Stimulated activated CD4-positive, alpha-beta T cell treated with anti-CD3 and anti-CD28 coated beads, Interleukin-4, amount 100 ng/mL, for 24 hours (primary cell): ENCODE data around the gene PRM1.
"Not testable (repeated sequence)": the region's sequence is repeated elsewhere in the genome, so short reads cannot be mapped to it uniquely, and the experiment has no call there.

Experiments used
- DNase-seq: peaks from one replicate; pipeline ENCODE4 v3.0.0-alpha.2; 2020

PRM1 gene

DNA sequence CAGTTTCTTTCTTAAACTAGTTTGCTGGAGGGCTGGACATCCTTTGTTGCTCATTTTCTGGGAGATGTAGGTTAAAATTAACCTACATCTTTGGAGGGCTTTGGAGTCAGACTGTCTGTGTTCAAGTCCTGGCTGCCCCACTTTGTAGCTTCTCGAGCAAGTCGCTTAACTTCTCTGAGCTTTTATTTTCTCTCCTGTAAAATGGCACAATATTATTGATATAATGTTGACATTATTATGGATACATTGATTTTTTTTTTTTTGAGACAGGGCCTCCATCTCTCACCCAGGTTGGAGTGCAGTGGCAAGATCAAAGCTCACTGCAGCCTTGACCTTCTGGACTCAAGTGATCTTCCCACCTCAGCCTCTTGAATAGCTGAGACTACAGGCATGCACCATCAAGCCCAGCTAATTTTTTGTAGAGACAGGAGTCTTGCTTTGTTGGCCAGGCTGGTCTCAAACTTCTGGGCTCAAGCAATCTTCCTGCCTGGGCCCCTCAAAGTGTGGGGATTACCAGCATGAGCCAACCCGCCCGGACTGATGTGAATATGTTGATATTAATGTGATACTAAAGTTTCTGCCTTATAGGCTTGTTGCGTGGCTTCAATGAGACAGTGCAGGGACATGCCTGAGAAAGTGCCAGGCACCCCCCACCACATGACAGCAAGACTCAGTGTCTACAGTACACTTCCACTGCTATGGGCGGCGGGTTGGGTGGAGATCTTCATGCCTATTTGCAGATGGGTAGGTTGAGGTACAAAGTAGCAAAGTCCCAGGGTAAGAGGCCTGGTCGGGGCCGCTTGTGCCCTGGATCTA, 32.6 kb upstream of the PRM1 start:
- DNase-seq = no peak

DNA sequence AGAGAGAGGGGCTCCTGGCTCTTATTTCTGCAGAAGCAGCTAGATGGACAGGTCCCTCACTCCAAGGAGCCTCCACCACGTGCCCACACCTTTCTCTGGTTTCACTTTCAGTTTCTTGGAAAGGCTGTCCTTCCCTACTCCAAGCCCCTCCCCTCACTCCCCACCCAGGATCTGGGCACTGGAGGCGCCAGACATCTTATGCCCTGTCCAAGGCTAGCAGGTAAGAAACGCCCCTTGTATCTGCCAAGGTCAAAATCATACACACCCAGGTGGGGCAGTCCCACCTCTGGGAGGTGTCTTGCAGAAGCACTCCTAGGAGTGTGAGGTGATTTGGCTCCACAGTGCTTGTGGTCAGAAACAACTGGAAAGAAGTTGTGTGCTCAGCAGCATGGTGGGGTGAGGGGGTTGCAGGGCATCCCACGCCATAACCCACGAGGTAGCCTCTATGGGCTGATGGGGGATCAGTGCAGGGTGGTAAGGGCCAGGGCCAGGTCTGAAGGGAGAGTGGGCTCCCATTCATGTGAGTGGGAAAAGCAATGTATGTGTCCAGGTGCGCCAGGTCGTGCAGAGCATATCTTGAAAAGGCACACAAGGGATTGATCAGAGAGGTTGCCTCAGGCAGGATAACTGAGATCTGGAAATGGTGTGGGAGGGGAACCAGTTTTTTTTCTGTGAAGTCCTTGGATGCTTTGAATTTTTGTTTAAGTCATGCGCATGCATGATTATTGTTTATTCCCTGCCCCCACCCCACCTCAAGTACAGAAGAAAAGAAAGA, 31.8 kb upstream of the PRM1 start:
- peak; percentile 12 for DNase-seq

DNA sequence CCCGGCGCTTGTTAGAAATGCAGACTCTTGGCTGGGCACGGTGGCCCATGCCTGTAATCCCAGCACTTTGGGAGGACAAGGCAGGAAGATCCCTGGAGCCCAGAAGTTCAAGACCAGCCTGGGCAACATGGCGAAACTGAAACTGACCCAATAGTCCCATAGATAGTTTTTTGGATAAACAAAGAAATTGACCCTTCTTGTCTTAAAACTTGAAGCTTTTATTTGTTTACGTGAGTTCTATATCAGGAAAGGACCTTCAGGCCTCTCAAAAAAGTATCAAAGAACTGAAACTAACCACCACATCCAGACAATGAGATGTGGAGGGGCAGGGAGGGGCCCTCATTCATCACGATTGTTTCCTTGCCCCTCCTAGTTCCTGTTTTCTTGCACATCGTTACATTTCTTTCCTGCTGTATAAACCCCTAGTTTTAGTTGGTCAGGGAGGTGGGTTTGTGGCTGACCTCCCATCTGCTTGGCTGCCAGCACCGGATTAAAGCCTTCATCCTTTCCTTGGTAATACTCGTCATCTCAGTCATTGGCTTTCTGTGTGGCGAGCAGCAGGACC, 29.9 kb upstream of the PRM1 start:
- DNase-seq = no peak

DNA sequence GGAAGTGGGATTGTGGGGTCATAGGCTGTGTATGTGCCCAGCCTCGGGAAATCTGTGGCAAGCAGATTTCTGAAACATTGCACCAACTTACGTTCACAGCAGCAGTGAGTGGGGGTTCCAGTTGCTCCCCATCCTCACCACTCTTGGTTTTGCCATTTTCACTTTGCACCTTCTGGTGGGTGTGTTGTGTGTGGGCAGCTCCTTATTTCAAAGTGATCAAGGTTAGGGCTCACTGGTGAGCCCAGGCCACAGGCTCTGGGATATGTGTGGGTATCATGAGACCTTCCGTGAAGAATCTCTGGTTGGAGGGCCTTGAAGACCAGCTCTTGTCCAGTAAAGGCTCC, 29.5 kb upstream of the PRM1 start:
- no peak for DNase-seq

DNA sequence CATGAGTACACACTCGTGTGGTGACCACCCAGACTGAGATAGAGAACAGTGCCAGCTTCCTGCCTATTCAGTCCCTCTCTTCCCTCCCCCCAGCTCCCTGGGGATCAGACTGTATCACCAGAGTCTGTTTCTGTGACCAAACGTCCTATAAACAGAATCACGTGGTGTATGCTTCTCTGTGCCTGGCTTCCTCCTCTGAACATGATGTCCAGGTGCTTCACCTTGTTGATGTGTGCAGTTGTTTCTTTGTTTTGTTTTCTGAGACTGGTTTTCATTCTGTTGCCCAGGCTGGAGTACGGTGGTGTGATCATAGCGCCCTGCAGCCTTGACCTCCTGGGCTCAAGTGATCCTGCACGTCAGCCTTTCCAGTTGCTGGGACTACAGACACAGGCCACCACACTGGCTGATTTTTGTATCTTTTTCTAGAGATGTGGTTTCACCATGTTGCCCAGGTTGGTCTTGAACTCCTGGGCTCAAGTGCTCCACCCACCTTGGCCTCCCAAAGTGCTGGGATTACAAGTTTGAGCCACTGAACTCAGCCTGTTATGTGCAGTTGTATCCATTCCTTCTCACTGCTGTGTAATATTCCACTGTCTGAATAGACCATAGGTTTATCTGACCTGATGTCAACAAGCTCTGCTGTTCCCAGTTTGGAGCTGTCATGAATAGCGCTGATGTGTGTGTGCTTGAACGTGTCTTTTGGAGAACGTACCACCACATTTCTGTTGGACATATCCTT, 28.9 kb upstream of the PRM1 start:
- no peak for DNase-seq

DNA sequence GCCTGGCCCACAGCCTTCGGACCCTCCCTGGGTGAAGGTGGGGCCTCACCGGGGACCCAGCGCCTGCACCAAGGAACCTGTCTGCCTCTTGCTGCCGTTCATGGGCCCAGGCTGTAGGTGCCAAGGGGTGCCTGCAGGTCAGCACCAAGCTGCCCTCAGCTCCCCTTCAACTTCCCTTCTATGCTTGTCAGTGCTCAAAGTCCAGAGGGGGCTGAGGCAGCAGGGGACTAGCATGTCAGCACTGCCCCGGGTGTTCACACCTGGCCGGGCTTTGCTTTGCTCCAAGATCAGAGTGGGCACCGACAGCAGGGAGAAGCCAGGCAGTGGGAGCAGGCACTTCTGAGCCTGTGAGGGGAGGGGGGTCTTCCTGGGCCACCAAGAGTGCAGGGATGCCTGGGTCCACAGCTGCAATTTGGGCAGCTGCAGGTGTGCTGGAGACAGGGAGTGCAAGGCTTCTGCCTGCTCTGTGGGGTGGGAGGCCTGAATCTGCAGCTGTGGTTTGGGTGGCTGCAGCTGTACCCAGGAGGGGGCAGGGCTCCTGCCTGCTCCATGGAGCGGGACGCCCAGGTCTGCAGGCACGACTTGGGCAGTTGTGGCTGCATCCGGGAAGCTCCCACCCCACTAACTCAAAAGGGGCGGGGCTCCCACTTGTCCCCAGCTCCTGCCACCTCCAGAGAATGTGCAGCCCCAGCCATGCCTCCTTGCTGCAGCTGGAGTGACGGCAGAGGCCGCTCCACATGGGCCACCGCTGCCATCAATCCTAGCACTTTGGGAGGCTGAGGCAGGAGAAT, 27.6 kb upstream of the PRM1 start:
- DNase-seq = no peak

DNA sequence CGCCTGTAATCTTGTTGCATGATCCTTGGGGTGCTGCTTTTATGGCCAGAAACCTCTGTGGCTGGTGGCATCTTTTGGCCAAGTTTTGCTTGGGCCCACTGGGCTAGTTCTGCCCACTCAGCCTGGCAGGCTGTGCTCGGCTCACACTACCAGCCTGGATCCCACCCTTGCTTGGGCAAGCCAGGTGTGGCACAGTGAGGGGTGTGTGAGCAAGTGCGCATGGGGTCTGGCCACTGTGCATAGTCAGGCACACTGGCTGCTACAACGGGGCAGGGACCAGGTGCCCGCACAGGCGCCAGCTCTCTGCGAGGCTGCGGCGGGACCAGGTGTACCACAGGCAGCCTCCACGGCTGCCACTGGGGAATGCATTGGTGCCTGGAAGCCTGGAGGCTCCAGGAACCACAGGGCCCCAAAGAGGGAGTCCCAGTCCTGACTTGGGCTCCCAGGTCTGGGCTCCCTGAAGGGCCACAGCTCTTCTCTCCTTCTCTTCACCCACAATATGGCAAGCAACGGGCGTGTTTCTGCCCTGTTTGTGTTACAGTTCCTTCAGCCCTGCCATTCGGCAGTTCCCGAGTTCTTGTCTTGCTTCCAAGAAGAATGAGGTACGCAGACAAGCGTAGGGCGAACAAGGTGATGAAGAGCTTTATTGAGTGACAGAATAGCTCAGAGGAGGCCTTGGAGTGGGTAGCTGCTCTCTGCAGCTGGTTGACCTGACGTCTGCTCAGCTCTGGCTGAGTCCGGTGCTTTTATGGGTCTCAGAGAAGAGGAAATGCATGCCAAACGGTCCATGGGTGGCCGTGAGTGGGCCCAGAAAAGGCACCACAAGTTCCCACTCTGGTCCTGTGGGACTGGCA, 26.7 kb upstream of the PRM1 start:
- no peak for DNase-seq

DNA sequence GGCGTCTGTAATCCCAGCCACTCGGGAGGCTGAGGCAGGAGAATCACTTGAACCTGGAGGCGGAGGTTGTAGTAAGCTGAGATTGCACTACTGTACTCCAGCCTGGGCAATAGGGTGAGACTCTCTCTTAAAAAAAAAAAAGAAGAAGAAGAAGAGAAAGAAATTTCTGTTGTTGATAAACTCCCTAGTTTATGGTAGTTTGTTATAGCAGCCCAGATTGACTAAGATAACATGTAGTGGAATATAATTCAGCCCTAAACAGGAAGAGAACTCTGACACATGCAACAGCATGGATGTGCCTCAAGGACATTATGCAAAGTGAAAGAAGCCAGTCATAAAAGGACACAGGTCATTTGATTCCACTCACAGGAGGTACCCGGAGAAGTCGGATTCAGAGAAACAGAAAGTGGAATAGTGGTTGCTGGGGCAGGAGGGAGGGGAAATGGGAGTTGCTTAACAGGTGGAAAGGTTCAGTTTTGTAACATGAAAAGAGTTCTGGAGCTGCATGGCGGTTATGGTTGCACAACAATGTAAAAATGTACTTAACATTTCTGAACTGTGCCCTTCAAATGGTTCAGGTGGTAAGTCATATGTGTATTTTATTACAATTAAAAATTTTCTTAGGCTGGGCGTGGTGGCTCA, 26.0 kb upstream of the PRM1 start:
- no peak for DNase-seq

DNA sequence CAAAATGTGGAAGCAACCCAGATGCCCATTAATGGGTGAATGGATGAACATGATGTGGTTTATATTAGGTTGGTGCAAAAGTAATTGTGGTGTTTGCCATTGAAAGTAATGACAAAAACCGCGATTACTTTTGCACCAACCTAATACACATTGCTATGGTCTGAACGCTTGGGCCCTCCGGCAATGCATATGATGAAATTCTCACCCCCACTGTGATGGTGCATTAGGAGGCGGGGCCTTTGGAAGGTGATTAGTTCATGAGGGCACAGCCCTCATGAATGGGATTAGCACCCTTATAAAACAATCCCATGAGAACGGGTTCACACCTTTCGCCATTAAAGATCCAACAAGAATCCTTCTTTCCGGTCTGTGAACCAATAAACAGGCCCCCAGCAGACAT, 25.3 kb upstream of the PRM1 start:
- no peak for DNase-seq

DNA sequence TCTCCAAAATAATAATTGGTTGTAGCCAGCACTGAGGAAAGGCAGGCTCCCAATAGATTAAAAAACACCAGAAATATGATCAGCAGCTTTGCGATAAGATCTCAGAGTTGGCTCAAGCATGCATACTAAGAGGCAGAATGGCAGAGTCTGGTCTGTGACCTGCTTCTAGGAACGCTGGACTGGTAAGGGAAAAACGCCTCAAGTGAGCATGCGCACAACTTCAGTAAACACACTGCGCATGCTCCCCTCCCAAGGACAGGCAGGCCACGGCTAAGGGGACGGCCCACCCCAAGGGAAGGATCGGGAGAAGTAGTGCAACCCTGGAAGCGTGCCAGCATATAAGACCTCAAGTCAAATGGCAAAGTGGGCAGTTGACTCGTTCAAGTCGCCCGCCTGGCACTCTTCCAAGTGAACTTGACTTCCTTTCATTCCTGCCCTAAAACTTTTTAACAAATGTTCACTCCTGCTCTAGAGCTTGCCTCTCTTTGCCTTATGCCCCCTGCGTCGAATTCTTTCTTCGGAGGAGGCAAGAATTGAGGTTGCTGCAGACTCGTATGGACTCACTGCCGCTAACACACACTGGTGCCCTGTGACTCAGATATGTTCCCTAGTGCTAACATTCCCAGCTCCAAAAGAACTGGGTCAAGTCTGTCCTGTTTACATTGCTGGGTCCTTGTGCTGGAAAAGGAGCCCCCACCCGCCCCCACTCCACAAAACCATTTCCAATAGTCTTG, 22.4 kb upstream of the PRM1 start:
- no peak for DNase-seq

DNA sequence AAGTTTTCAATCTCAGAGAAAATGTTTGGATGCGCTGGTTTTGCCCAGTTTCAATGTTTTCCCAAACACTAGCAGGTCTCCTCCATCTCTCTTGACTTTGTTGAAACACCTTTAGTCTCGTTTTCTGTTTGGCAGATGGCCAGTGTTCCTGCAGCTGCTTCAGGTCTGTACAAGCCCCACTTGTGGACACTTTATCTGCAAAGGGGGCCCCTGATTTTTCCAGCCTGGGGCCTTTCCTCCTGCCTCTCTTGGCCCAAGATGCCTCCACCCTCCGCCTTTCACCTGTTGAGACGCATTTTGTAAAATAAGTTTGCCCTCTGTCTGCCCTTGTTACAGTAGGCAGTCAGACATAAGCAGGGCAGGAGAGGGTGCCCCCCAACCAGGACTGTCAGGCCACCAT, 21.8 kb upstream of the PRM1 start:
- DNase-seq = no peak

DNA sequence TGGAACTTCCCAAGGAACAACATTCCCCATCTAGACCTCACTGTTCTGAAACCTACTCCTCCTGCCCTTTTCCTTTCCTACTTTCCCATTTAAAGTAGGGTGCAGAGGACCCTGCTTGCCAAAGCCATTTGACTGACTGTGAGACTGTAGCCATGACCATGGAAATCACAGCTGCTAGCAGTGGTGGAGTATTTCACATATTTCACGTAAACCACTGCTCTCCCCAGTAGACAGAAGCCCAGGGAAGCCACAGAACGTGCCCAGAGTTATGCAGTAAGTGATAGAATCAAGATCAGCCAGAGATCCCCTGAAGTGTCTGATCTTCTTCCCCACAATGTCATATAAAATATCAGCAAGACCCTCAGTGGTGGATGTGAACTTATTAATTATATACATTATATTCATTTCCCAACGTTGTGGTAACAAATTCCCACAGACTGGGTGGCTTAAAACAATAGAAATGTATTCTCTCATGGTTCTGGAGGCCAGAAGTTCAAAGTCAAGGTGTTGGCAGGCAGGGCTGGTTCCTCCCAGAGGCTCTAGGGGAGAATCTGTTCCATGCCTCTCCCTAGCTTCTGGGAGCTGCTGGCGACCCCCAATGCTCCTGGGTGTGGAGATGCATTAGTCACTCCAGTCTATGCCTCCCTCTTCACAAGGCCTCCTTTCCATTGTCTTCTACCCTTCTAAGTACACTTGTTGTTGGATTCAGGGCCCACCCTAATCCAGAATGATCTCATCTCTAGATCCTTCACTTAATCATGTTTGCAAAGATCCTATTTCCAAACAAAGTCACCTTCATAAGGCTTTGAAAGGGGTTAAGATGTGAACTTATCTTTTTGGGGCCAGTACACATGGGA, 20.7 kb upstream of the PRM1 start:
- DNase-seq = no peak

DNA sequence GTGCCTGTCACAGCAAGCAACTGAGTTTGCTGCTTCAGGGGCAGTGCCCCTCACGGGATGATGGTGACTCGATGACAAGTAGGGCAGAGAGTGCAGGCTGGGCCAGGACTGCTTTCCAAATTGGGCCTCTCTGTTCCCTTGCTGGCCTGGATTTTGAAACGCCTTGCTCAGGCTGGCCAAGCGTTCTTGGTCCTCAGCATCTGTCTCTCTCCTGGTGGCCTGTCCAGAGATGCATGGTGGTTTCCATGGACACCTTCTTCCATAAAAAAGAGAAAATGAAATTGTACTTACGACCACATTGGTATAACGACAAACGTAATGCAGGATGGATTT, 19.4 kb upstream of the PRM1 start:
- no peak for DNase-seq

DNA sequence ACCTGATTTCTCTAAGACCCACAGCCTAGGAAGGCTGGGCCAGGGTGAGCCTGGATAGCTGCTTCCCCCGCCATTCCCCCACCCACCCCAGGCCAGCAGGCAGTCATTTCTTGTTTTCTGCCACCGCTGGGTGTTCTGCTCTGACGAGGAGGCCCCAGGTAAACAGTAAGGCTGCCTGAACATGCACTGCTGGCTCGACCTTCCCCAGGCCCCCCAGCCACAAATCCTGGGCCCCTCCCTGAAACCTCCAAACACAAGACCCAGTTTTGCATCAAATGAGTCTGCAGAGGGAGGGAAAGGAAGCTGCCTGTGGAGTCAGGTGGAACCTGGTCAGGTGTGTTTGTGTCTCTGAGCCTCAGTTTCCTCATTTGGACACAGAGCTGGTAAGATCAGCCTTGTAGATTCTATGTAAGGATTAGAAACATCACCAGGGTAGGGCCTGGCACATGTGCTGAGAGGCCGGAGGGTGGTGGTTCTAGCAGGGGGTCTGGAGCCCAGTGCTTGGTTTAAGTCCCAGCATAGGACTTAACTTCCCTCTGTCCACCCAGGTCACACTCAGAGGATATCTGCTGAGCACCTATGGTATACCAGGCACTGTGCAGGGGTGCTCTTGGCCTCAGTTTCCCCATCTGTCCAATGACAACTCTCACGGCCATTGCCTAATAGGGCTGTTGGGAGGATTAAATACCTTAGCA, 18.9 kb upstream of the PRM1 start:
- no peak for DNase-seq

DNA sequence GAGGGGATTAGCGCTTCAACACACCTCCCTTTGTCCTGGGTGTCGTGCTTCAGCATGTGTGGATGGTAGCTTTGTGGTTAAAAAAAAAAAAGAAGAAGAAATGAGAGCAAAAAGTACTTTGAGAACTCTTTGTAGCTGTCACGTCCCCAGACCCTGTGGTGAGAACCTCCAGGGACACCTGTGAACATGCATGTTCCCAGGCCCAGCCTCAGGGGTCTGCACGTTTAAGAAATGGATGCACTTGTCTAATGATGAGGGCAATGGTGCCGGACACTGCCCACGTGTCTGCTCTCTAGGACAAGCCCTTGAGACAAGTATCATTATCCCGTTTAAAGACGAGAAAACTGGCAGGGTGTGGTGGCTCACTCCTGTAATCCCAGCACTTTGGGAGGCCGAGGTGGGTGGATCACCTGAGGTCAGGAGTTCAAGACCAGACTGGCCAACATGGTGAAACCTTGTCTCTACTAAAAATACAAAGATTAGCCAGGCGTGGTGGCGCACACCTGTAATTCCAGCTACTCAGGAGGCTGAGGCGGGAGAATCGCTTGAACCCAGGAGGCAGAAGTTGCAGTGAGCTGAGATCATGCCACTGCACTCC, 17.9 kb upstream of the PRM1 start:
- not testable (repeated sequence) for DNase-seq

DNA sequence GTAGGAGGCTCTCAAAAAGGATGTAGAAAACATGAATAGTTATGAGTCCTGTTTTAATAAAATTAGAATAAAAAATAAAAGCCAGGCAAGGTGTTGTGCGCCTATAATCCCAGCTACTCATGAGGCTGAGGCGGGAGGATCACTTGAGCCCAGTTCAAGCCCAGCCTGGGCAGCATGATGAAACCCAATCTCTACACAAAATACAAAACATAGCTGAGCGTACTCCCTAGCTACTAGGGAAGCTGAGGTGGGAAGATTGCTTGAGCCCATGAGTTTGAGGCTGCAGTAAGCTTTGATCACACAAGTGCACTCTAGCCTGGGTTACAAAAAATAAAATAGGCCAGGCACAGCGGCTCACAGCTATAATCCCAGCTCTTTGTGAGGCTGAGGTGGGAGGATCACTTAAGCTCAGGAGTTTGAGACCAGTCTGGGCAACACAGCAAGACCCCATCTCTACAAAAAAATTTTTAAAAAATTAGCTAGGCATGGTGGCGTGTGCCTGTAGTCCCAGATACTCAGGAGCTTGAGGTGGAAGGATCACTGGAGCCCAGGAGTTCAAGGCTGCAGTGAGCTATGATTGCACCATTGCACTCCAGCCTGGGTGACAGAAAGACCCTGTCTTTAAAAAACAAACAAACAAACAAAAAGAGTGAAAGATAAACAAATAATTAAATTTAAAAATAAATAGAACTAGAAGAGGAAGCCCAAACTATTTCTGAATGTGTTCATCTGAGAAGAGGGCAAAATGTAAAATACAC, 17.2 kb upstream of the PRM1 start:
- DNase-seq = no peak

DNA sequence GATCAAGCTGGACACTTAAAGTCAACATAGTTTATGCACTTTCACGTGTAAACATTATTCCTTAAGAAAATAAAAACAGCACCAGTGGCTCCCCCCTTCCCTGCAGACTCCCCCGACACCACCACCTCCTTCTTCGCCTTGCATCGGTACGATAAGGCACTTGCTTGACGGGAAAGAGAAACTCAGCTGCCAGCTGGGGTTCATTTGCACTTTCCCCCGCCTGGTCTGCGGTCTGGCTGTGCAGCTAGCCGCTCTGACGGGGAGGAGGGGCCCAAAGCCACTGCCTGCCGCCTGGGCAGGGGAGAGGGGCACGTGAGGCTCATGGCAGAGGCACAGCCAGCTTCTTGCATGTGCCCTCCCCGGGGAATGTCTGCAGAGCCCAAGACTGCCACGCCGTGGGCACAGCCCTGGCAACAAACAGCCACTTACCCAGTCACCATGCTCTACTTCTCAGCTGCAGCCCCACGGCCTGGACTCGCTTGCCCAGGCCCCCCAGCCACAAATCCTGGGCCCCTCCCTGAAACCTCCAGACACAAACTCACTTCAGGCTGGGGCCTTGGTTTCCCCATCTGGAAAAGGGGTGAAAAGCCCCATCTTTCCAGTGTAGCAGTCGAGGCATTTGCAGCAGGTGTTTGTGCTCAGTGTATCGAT, 16.5 kb upstream of the PRM1 start:
- DNase-seq = peak; percentile 62
